ENCODE measurements around the gene COPS6.

COPS6 gene

GRCh38 chr7:100053215-100053614, 35.6 kb upstream of the COPS6 start:
- no peak overlapping the region for H3K4me3 ChIP-seq (ENCODE audit: low read length)
- TF ChIP-seq CTCF (conservative IDR thresholded peaks at IDR 0.05; ENCODE audit: low read depth, low read length) = peak; percentile 13
- DNase-seq (ENCODE audit: low read depth) = peak; percentile 30

GRCh38 chr7:100057006-100057405, 31.8 kb upstream of the COPS6 start:
- DNase-seq (ENCODE audit: low read depth) = no peak
- TF ChIP-seq CTCF (conservative IDR thresholded peaks at IDR 0.05; ENCODE audit: low read depth, low read length) = no peak
- no peak overlapping the region for H3K4me3 ChIP-seq (ENCODE audit: low read length)

DNA sequence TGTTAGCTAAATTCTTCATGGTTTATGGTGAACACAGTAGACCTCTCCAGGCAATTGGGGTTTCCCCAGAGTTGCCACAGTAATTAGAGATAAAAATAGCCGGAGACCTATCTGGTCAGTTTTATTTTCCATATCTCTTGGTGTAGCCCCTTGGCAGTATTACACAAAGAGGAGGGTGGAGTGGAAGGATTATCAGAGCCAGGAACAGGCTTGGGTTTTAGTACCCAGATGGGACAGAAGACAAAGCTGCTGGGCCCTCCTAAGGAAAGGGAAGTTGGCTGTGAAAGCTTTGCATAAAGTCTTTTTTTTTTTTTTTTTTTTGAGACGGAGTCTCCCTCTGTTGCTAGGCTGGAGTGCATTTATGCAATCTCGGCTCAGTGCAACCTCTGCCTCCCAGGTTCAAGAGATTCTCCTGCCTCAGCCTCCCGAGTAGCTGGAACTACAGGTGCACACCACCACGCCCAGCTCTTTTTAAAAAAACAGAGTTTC, 29.5 kb upstream of the COPS6 start:
- H3K4me3 ChIP-seq (ENCODE audit: low read length) = no peak overlapping the region
- no peak for DNase-seq (ENCODE audit: low read depth)
- no peak for TF ChIP-seq CTCF (conservative IDR thresholded peaks at IDR 0.05; ENCODE audit: low read depth, low read length)

- no peak for DNase-seq (ENCODE audit: low read depth)
- no peak overlapping the region for H3K4me3 ChIP-seq (ENCODE audit: low read length)
- no peak for TF ChIP-seq CTCF (conservative IDR thresholded peaks at IDR 0.05; ENCODE audit: low read depth, low read length)
Measured at GRCh38 chr7:100061518-100062193, 27.1 kb upstream of the COPS6 start.

GRCh38 chr7:100063376-100063775, 25.4 kb upstream of the COPS6 start:
- no peak overlapping the region for H3K4me3 ChIP-seq (ENCODE audit: low read length)
- no peak for DNase-seq (ENCODE audit: low read depth)
- no peak for TF ChIP-seq CTCF (conservative IDR thresholded peaks at IDR 0.05; ENCODE audit: low read depth, low read length)

GRCh38 chr7:100064162-100064561, 24.6 kb upstream of the COPS6 start:
- H3K4me3 ChIP-seq (ENCODE audit: low read length) = no peak overlapping the region
- DNase-seq (ENCODE audit: low read depth) = no peak

More at GRCh38 chr7:100064162-100064561, 24.6 kb upstream of the COPS6 start:
- TF ChIP-seq CTCF (conservative IDR thresholded peaks at IDR 0.05; ENCODE audit: low read depth, low read length) = no peak
